ENCODE results near the gene HSPA5. TPM values are rescaled to one million over a fixed set of nuclear protein-coding genes. Genes with fewer than 3 reads are reported as not detected.
"Not testable (repeated sequence)": the region's sequence is repeated elsewhere in the genome, so short reads cannot be mapped to it uniquely, and the experiment has no call there.

HSPA5 gene
- total RNA-seq, 2 donors from 2014 or later = 224 to 229 TPM

GRCh38 chr9:125200216-125201047 lies 40.7 kb downstream of the HSPA5 start, which contains the start of gene RABEPK:
Gene RABEPK (plus strand): TSS chr9:125200542. CDS start chr9:125203014, 2,472 bp downstream.
- Mint-ChIP-seq H3K4me3 (peak within 1 kb of the TSS; percentile 90), H3K27ac (peak within 1 kb of the TSS; percentile 94), H3K4me1 (peaks cover 20% of the 10 kb centered on the region), H3K36me3 (ENCODE audit: low read depth) (peaks cover 7% of the 10 kb centered on the region), H3K27me3 (no peaks in the 10 kb centered on the region)
- H3K9me3 ChIP-seq (ENCODE audit: control insufficient read depth, low read length, poor library complexity, severe bottlenecking) = no peaks in the 10 kb centered on the region
- ATAC-seq = peak; percentile 98
- peak; percentile 84 to 91 (median 87) for DNase-seq

- Mint-ChIP-seq H3K4me1 (peaks cover 31% of the 10 kb centered on the region), H3K27ac (peak overlapping the region; percentile 97), H3K4me3 (peak overlapping the region; percentile 84)
- DNase-seq; H3K36me3 Mint-ChIP-seq (ENCODE audit: low read depth); H3K9me3 ChIP-seq (ENCODE audit: control insufficient read depth, low read length, poor library complexity, severe bottlenecking); ATAC-seq; H3K27me3 Mint-ChIP-seq: not testable (repeated sequence)
Measured at GRCh38 chr9:125195591-125195990, 45.6 kb downstream of the HSPA5 start.

- H3K27me3 Mint-ChIP-seq; H3K36me3 Mint-ChIP-seq (ENCODE audit: low read depth); ATAC-seq; H3K9me3 ChIP-seq (ENCODE audit: control insufficient read depth, low read length, poor library complexity, severe bottlenecking); DNase-seq: not testable (repeated sequence)
- Mint-ChIP-seq H3K27ac (peak overlapping the region; percentile 97), H3K4me1 (peaks cover 28% of the 10 kb centered on the region), H3K4me3 (peak overlapping the region; percentile 84)
Measured at GRCh38 chr9:125194466-125194865, 46.7 kb downstream of the HSPA5 start.

- Mint-ChIP-seq H3K4me1 (peaks cover 32% of the 10 kb centered on the region), H3K36me3 (ENCODE audit: low read depth) (no peaks in the 10 kb centered on the region), H3K27me3 (no peaks in the 10 kb centered on the region), H3K27ac (peak overlapping the region; percentile 92), H3K4me3 (peak overlapping the region; percentile 92)
- ATAC-seq (peak; percentile 5), DNase-seq (no peak)
- H3K9me3 ChIP-seq (ENCODE audit: control insufficient read depth, low read length, poor library complexity, severe bottlenecking) = no peaks in the 10 kb centered on the region
Measured at GRCh38 chr9:125190361-125190801, 50.8 kb downstream of the HSPA5 start.

- H3K36me3 Mint-ChIP-seq (ENCODE audit: low read depth) = no peaks in the 10 kb centered on the region
Measured at GRCh38 chr9:125189361-125190289, 51.5 kb downstream of the HSPA5 start, which contains the start of gene PPP6C. Gene PPP6C (minus strand): TSS chr9:125189803. CDS start chr9:125189718, 85 bp downstream.

GRCh38 chr9:125189011-125189360 lies 52.2 kb downstream of the HSPA5 start:
- peak; percentile 4 for ATAC-seq
- peaks cover 26% of the 10 kb centered on the region for H3K4me1 Mint-ChIP-seq
- no peaks in the 10 kb centered on the region for H3K27me3 Mint-ChIP-seq
- peak overlapping the region; percentile 92 for H3K4me3 Mint-ChIP-seq
- no peaks in the 10 kb centered on the region for H3K36me3 Mint-ChIP-seq (ENCODE audit: low read depth)
- peak; percentile 18 to 21 (median 20) for DNase-seq
- H3K27ac Mint-ChIP-seq = peak overlapping the region; percentile 92
- no peaks in the 10 kb centered on the region for H3K9me3 ChIP-seq (ENCODE audit: control insufficient read depth, low read length, poor library complexity, severe bottlenecking)

More at GRCh38 chr9:125189361-125190289, 51.5 kb downstream of the HSPA5 start, which contains the start of gene PPP6C:
- peak; percentile 94 to 98 (median 95) for DNase-seq
- peak within 1 kb of the TSS; percentile 92 for H3K27ac Mint-ChIP-seq
- H3K9me3 ChIP-seq (ENCODE audit: control insufficient read depth, low read length, poor library complexity, severe bottlenecking) = no peaks in the 10 kb centered on the region
- H3K4me3 Mint-ChIP-seq = peak within 1 kb of the TSS; percentile 92
- H3K27me3 Mint-ChIP-seq = no peaks in the 10 kb centered on the region
- peak; percentile 96 for ATAC-seq
- peaks cover 25% of the 10 kb centered on the region for H3K4me1 Mint-ChIP-seq

Other genes starting within 250 kb of the HSPA5 start
- 10 to 100 TPM in 1 of 2 donors, 1 to 10 TPM in 1; 7.2 to 10.5 TPM for gene SCAI, start 97.8 kb downstream of the HSPA5 start, total RNA-seq
- 10 to 100 TPM; 34.3 to 34.6 TPM for gene PPP6C, start 51.5 kb downstream of the HSPA5 start, total RNA-seq
- gene RABEPK, start 40.8 kb downstream of the HSPA5 start, total RNA-seq = 10 to 100 TPM in 1 of 2 donors, 1 to 10 TPM in 1; 9.8 to 13.0 TPM
- gene GAPVD1, start 20.5 kb upstream of the HSPA5 start, total RNA-seq = 10 to 100 TPM; 67.1 to 76.4 TPM

All from T-helper 17 cell (primary cell).